Ishikawa (cell line): ENCODE data around the gene LIF.
A peak's percentile ranks its signal among the peaks of the same experiment; 100 is the strongest.

ENCODE experiments used
- CEBPB ChIP-seq: IDR thresholded peaks from 2 replicates; pipeline ENCODE4 v1.6.1; 2012
- CREB1 ChIP-seq: IDR thresholded peaks from 2 replicates; pipeline ENCODE4 v1.6.1; 2012; ENCODE audit warnings: low read depth
- EGR1 ChIP-seq: IDR thresholded peaks from 2 replicates; pipeline ENCODE4 v1.6.1; 2012
- EP300 ChIP-seq: IDR thresholded peaks from 2 replicates; pipeline ENCODE4 v1.6.1; 2012; ENCODE audit warnings: borderline replicate concordance
- FOXM1 ChIP-seq: IDR thresholded peaks from 2 replicates; pipeline ENCODE4 v1.6.1; 2012; ENCODE audit warnings: low read depth, borderline replicate concordance
- MAX ChIP-seq: IDR thresholded peaks from 2 replicates; pipeline ENCODE4 v1.6.1; 2012
- NFIC ChIP-seq: IDR thresholded peaks from 2 replicates; pipeline ENCODE4 v1.6.1; 2012
- RAD21 ChIP-seq: IDR thresholded peaks from 2 replicates; pipeline ENCODE4 v1.6.1; 2012; ENCODE audit warnings: low read depth
- REST ChIP-seq: IDR thresholded peaks from 2 replicates; pipeline ENCODE4 v1.6.1; 2012; ENCODE audit warnings: low read depth, mild to moderate bottlenecking
- TAF1 ChIP-seq: IDR thresholded peaks from 2 replicates; pipeline ENCODE4 v1.6.1; 2012; ENCODE audit warnings: low read depth, mild to moderate bottlenecking
- TCF12 ChIP-seq: IDR thresholded peaks from 2 replicates; pipeline ENCODE4 v1.6.1; 2012; ENCODE audit warnings: low read depth
- TEAD4 ChIP-seq: IDR thresholded peaks from 2 replicates; pipeline ENCODE4 v1.6.1; 2012
- USF1 ChIP-seq: IDR thresholded peaks from 2 replicates; pipeline ENCODE4 v1.6.1; 2012
- YY1 ChIP-seq: IDR thresholded peaks from 2 replicates; pipeline ENCODE4 v1.6.1; 2012; ENCODE audit warnings: low read depth
- ZBTB7A ChIP-seq: IDR thresholded peaks from 2 replicates; pipeline ENCODE4 v1.6.1; 2012; ENCODE audit warnings: low read depth

Gene LIF

GRCh38 chr22:30240541-30241417 is 5.8 kb downstream of the LIF start:
- 0 out of 2 replicates have a peak, but pooled peaks have one; percentile 22 for TF ChIP-seq MAX
- no peak for TF ChIP-seq RAD21
- TF ChIP-seq CREB1, result no peak

- TF ChIP-seq NFIC (no peak), TAF1 (no peak), EGR1 (no peak), CEBPB (no peak), YY1 (no peak), CREB1 (no peak), REST (no peak), EP300 (no peak), MAX (no peak), TCF12 (no peak), FOXM1 (no peak), TEAD4 (no peak), RAD21 (no peak), ZBTB7A (no peak), USF1 (no peak)
Observed at GRCh38 chr22:30239488-30240405, 6.8 kb downstream of the LIF start.

GRCh38 chr22:30238661-30239487 is 7.7 kb downstream of the LIF start:
- no peak for TF ChIP-seq EP300
- no peak for TF ChIP-seq EGR1
- no peak for TF ChIP-seq REST
- TF ChIP-seq CEBPB, result no peak
- no peak for TF ChIP-seq CREB1
- no peak for TF ChIP-seq USF1
- no peak for TF ChIP-seq RAD21
- TF ChIP-seq YY1, result no peak
- no peak for TF ChIP-seq ZBTB7A
- TF ChIP-seq MAX, result no peak
- no peak; the same call in 1 of the 2 replicates for TF ChIP-seq TAF1

GRCh38 chr22:30238136-30238535 is 8.4 kb downstream of the LIF start:
- TF ChIP-seq TCF12 (no peak), RAD21 (no peak), USF1 (no peak), EGR1 (no peak), MAX (no peak), TAF1 (no peak), YY1 (no peak), FOXM1 (no peak), NFIC (no peak), EP300 (no peak), REST (no peak), TEAD4 (no peak)
